CD4-positive, alpha-beta T cell treated with Interleukin-10 for 1 hour (primary cell): Measurements from ENCODE around the gene DLG2.
A peak's percentile ranks its signal among the peaks of the same experiment; 100 is the strongest.
"Not testable (repeated sequence)": the region's sequence is repeated elsewhere in the genome, so short reads cannot be mapped to it uniquely, and the experiment has no call there.

Experiments used
- DNase-seq: peaks from one replicate; pipeline ENCODE4 v3.0.0-alpha.2; 2020

DLG2 gene

GRCh38 chr11:85431319-85431718 lies 195.8 kb downstream of the DLG2 start:
- DNase-seq, result no peak

GRCh38 chr11:85423794-85424193 lies 203.3 kb downstream of the DLG2 start:
- DNase-seq, result no peak

DNA sequence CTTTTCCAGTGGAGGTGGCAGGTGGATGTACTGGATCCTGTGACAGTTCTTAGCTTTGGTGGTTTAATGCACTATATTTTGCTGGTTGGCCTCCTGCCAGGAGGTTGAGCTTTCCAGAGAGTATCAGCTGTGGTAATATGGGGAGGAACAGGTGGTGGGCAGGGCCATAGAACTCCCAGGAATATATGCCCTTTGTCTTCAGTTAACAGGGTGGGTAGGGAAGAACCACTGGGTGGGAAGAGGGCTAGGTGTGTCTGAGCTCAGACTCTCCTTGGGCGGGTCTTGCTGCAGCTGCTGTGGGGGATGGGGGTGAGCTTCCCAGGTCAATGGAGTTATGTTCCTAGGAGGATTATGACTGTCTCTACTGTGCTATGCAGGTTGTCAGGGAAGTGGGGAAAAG lies 203.8 kb downstream of the DLG2 start:
- no peak for DNase-seq

DNA sequence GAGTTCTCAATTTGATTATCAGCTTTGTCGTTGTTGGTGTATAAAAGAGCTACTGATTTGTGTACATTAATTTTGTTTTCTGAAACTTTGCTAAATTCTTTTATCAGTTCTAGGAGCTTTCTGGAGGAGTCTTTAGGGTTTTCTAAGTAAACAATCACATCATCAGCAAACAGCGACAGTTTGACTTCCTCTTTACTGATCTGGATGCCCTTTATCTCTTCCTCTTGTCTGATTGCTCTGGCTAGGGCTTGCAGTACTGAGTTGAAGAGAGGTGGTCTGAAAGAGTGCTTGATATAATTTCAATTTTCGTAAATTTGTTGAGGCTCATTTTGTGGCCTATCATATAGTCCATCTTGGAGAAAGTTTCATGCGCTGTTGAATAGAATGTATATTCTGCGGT lies 213.0 kb downstream of the DLG2 start:
- no peak for DNase-seq

DNA sequence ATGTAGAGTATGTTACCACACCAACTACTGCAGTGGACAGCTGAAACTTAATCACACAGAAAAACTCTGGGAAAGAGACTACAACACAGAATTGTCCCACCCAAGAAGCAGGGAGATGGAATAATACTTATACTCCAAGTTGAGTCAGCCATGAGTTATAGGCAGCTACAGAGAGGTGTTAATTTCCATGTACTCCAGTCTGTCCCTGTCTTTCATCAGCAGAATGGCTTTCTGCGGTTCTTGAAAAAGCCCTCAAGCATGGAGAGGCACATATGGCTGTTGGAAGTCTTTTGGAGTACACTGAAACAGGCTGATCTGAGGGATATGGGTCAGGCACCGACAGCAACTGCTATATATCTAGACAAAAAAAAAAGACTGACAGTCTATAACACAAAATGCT lies 219.5 kb downstream of the DLG2 start:
- no peak for DNase-seq

GRCh38 chr11:85406841-85407240 lies 220.3 kb downstream of the DLG2 start:
- DNase-seq, result no peak

DNA sequence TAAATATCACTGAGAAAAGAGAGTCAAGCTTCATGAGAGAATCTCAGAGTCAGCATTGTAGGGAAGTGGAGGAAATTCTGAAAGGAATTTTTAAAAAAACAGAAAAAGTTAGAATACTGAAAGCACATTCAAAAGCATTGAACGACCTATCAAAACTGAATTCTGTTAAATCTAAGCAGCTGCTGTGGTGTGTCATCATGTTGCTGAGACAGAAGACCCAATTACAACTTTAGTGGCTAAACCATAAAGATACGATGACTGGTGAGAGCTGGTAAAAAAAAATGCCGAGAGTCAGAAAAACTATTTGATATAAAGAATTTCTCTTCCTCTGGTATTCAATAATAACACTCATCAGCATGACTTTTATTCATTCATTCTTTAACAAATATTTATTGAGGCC lies 220.8 kb downstream of the DLG2 start:
- no peak for DNase-seq

- DNase-seq, result not testable (repeated sequence)
Observed at GRCh38 chr11:85395515-85396055, 231.6 kb downstream of the DLG2 start.

DNA sequence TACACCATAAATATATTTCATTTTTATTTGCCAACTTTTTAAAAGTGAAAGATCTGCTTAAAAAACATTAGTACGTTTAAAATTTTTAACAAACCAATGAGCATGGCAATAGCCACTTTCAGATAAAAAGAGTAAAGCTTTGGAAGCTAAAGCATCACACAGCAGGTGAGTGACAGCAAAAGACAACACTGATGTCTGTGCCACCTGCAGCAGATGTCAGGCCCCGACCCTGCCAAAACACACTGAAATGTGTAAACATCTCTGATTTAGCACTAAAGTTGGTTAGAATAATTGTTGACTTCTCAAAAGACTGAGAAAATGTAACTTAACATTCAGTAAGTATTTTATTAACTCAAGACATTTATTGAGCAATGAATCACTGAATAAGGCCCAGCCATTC lies 232.9 kb downstream of the DLG2 start:
- no peak for DNase-seq

- no peak for DNase-seq
Observed at GRCh38 chr11:85391141-85391540, 236.0 kb downstream of the DLG2 start.

- DNase-seq, result no peak
Observed at GRCh38 chr11:85385547-85385946, 241.6 kb downstream of the DLG2 start.

DNA sequence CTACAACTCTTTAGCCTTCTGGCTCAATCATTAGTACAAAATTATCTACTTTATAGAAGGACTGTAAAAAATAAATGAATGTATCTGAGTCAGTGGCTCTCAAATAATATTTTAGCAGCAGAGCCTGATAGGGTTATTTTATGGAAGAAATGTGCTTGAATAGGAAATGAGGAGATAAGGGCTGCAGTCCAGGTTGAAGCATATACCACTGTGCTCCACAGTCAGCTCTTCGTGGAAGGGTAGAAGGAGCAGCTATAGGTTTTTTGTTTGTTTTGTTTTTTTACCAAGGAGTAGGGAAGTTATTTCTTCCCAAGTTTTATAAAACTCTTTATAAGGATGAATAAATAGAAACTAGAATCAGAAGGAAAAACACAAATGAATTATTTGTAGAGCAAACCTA lies 242.0 kb downstream of the DLG2 start:
- DNase-seq, result no peak

DNA sequence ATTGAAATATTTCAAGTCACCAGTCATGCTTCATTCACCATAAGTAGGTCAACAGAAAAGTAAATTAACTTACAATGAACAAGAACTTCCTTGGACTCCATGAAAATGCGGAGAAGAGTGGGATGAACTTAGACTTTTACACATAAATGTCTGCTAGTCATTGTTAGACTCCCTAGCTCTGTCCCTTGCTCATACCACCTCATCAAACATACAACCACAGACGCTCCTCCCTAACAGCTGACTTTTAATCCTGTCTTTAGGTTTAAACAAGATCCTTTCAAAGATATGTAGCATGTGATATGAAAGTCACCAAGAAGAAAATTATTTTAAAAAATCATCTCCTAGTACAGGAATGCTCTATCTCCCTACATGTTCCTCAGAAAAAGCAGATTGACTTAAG lies 248.1 kb downstream of the DLG2 start:
- DNase-seq, result no peak

- no peak for DNase-seq
Observed at GRCh38 chr11:85377901-85378300, 249.2 kb downstream of the DLG2 start.

GRCh38 chr11:85359859-85360258 lies 267.3 kb downstream of the DLG2 start:
- no peak for DNase-seq

DNA sequence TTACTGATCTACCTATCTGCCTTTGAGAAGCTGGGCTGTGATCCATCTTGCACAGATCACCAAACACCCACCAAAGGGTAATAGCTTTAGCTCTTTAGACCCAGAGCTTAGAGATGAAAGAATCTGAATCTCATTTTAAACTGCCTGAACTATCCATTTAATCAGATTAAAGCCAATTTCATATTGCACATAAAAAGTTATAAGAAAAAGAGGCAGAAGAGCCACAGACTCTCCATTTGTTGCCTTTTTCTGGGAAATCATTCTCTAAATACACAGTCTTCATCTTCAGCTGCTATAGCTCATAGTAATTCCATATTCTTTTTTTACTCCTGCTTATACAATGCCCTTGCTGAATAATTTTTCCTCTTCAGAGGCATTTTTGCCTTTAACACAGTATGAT lies 271.2 kb downstream of the DLG2 start:
- DNase-seq, result no peak

- not testable (repeated sequence) for DNase-seq
Observed at GRCh38 chr11:85349539-85349938, 277.6 kb downstream of the DLG2 start.

DNA sequence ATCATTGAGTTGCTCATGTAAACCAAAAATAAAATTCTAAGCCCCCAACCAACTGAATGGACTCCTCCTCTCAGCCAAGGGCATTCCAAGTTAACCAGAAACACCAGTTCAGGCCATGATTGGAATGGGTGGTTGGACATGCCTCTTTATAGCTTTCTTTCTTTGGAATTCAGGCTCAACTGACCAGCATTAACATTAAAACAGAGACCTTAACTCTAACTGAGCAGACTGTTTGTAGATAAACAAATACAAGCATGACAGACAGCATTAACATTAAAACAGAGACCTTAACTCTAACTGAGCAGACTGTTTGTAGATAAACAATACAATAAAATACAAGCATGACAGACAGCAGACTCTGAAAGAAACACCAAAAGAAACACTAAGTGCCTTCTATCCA lies 278.2 kb downstream of the DLG2 start:
- no peak for DNase-seq

- DNase-seq, result no peak
Observed at GRCh38 chr11:85347291-85347690, 279.9 kb downstream of the DLG2 start.

GRCh38 chr11:85346484-85346883 lies 280.7 kb downstream of the DLG2 start:
- DNase-seq, result no peak

GRCh38 chr11:85340846-85341245 lies 286.3 kb downstream of the DLG2 start:
- DNase-seq, result not testable (repeated sequence)

- DNase-seq, result no peak
Observed at GRCh38 chr11:85318573-85318972, 308.6 kb downstream of the DLG2 start.

- peak; percentile 4 for DNase-seq
Observed at GRCh38 chr11:85316967-85317366, 310.2 kb downstream of the DLG2 start.

DNA sequence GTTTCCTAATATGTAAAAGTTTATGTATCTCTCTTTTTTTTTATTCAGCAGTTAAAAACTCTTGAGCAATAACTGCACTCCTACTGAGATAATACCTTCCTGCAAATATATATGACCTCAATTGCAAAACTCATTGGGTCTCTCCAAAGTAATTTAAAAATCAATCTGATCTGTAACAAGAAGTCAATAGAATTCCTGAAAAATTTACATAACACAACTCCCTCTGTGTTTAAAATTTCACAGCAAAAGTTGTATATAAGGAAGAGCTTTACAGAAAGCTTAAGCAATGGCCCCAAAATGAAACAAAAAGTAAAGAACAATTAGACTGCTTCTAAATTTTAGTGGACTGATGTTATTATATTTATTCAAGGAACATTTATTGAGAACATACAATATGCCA lies 313.4 kb downstream of the DLG2 start:
- DNase-seq, result no peak

GRCh38 chr11:85310479-85310878 lies 316.7 kb downstream of the DLG2 start:
- DNase-seq, result no peak

DNA sequence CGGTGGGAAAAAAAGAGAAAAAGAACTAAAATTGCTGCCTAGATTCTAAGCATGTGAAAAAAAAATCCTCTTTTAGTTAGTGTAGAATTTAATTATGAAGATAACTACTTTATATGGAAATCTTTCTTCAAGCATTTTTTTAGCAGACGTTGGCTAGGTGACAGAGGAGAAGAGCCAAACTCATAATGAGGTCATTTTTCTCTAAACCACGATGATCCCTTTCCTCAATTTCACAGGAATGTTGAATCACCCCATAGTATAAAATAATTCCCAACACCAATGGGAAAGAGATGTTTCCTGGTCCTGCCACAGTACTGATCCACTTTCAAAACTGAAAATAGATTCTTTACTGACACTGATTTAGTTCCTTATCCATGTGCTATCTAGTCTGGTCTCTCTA lies 319.8 kb downstream of the DLG2 start:
- no peak for DNase-seq
